Stomach (tissue), 4 donors: ENCODE measurements around the gene SUV39H1.

Source experiments
- POLR2AphosphoS5 ChIP-seq, 3 donors: sonication (generic); formaldehyde crosslinking; IDR thresholded peaks; one replicate each; pipeline ENCODE4 v1.6.1; 2016; ENCODE audit warnings: antibody characterized with exemption in 3 of 3
- TF ChIP-seq, protein P1 (sequence below), 7 experiments: fragments of 450-650 bp in 4 of 7; fragments of 200-600 bp in 3 of 7; sonication (generic) in 3 of 7; IDR thresholded peaks; one replicate each; pipeline ENCODE4 v1.5.1; 2016 to 2019; ENCODE audit warnings: antibody characterized with exemption in 7 of 7, control low read depth in 2 of 7, mild to moderate bottlenecking in 1 of 7

DNA sequence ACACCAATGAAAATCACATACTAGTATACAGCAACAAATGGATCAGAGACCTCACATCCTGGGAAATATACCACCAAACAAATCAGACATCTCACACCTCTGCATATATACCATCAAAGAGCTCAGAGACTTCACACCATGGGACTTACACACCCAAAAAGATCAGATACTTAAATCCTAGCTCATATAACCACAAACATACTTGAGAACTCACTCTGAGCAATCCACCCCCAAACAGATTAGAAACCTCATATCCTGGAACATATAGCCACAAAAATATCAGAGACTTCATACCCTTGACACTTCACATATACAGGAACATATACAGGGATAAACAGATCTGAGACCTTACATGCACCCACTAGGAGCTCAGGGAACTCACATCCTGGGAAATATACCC is 32.1 kb downstream of the SUV39H1 start:
- TF ChIP-seq POLR2AphosphoS5 (IDR thresholded peaks at IDR 0.05), result no peak
- TF ChIP-seq, protein P1, sequence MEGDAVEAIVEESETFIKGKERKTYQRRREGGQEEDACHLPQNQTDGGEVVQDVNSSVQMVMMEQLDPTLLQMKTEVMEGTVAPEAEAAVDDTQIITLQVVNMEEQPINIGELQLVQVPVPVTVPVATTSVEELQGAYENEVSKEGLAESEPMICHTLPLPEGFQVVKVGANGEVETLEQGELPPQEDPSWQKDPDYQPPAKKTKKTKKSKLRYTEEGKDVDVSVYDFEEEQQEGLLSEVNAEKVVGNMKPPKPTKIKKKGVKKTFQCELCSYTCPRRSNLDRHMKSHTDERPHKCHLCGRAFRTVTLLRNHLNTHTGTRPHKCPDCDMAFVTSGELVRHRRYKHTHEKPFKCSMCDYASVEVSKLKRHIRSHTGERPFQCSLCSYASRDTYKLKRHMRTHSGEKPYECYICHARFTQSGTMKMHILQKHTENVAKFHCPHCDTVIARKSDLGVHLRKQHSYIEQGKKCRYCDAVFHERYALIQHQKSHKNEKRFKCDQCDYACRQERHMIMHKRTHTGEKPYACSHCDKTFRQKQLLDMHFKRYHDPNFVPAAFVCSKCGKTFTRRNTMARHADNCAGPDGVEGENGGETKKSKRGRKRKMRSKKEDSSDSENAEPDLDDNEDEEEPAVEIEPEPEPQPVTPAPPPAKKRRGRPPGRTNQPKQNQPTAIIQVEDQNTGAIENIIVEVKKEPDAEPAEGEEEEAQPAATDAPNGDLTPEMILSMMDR (IDR thresholded peaks at IDR 0.05), result no peak
